Activated T-cell treated with anti-CD3 and anti-CD28 coated beads for 24 hours (primary cell): ENCODE measurements around the gene TUBA4A.
"Not testable (repeated sequence)": the region's sequence is repeated elsewhere in the genome, so short reads cannot be mapped to it uniquely, and the experiment has no call there.

Source experiments
- DNase-seq: peaks from one replicate; pipeline ENCODE4 v3.0.0-alpha.2; 2020; ENCODE audit warnings: low read depth

TUBA4A gene

GRCh38 chr2:219210886-219211362, 42.8 kb downstream of the TUBA4A start:
- DNase-seq, result no peak

DNA sequence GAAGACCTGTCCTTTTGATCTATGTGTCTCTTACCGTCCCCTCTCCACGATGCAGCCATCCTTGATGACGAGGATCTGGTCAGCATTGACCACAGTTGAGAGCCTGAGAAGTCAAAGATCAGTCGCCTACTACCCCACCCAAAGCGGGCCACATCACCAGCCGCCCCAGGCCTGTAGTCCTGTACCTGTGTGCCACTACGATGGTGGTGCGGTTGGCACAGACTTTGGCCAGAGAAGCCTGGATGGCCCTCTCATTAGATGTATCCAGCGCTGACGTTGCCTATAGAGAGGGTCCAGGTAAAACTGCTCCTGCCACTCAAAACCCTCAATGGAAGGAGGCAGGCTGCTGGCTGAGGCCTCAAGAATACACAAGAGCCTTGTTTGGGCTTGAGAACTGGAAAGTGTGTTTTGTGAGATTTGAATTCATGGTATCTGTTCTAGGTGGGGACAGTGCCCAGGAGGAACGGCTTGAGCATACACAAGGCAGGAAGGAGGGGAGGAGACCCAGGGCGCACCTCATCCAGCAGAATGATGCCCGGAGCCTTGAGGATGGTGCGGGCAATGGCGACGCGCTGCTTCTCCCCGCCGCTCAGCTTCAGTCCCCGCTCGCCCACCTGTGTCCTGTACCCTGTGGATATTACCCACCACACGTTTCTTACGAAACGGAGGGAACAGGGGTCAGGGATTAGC, 43.4 kb downstream of the TUBA4A start:
- no peak for DNase-seq

GRCh38 chr2:219209236-219210195, 44.2 kb downstream of the TUBA4A start:
- no peak for DNase-seq

- no peak for DNase-seq
These were observed 45.6 kb downstream of the TUBA4A start for GRCh38 chr2:219207884-219208740.

- DNase-seq, result no peak
These were observed 46.4 kb downstream of the TUBA4A start for GRCh38 chr2:219207134-219207883.

- peak; percentile 92 for DNase-seq
These were observed 47.2 kb downstream of the TUBA4A start, which contains the start of gene ZFAND2B for GRCh38 chr2:219206328-219207133. Gene ZFAND2B, plus strand, starts transcription at chr2:219206782. Its CDS starts 206 bp downstream, at chr2:219206988.

DNA sequence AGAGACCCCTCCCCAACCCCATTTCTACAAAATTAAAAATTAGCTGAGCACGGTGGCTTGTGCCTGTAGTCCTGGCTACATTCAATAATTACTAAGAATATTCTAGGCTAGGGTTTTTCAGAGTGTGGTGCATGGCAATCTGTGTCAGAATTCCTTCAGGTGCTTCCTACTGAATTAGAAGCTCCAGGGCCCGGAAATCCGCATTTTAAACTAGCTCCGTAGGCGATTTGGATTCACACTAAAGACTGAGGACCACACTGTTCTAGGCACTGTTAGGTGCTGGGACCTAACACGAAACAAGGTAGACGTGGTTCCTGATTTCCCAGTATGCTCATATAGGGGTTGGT, 47.8 kb downstream of the TUBA4A start:
- DNase-seq, result no peak

GRCh38 chr2:219205165-219205538, 48.6 kb downstream of the TUBA4A start:
- DNase-seq, result no peak

- no peak for DNase-seq
These were observed 49.1 kb downstream of the TUBA4A start for GRCh38 chr2:219204425-219205164.

DNA sequence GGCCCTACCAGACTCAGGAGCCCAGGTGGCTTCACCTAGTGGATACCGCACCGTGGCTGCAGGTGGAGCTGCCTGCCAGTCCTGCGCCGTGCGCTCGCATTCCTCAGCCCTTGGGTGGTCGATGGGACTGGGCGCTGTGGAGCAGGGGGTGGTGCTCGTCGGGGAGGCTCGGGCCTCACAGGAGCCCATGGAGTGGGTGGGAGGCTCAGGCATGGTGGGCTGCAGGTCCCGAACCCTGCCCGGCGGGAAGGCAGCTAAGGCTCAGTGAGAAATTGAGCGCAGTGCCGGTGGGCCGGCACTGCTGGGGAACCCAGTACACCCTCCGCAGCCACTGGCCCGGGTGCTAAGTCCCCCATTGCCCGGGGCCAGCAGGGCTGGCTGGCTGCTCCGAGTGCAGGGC, 52.4 kb downstream of the TUBA4A start:
- DNase-seq, result not testable (repeated sequence)

GRCh38 chr2:219200502-219201326, 53.0 kb downstream of the TUBA4A start:
- DNase-seq, result not testable (repeated sequence)
